Mucosa of rectum (tissue), 2 donors: ENCODE data around the gene IGF2R.

Experiments used
- H3K27ac ChIP-seq, 2 donors: one replicate each; pipeline ENCODE4 v1.7.0; 2013; ENCODE audit warnings: inconsistent platforms in 2 of 2, low read depth in 2 of 2, low read length in 2 of 2
- H3K27me3 ChIP-seq, 2 donors: one replicate each; pipeline ENCODE4 v1.7.0; 2013; ENCODE audit warnings: low read length in 2 of 2; ENCODE audit not compliant: control insufficient read depth in 2 of 2, insufficient read depth in 2 of 2
- H3K36me3 ChIP-seq, 2 donors: one replicate each; pipeline ENCODE4 v1.7.0; 2013; ENCODE audit warnings: low read length in 2 of 2; ENCODE audit not compliant: control insufficient read depth in 2 of 2, insufficient read depth in 2 of 2
- H3K4me1 ChIP-seq, 2 donors: one replicate each; pipeline ENCODE4 v1.7.0; 2013; ENCODE audit warnings: low read length in 2 of 2, mild to moderate bottlenecking in 1 of 2; ENCODE audit not compliant: control insufficient read depth in 2 of 2, insufficient read depth in 2 of 2
- H3K4me3 ChIP-seq, 2 donors: one replicate each; pipeline ENCODE4 v1.7.0; 2013; ENCODE audit warnings: low read length in 2 of 2
- H3K9ac ChIP-seq, 2 donors: one replicate each; pipeline ENCODE4 v1.7.0; 2013; ENCODE audit warnings: low read length in 2 of 2, low read depth in 1 of 2, mild to moderate bottlenecking in 1 of 2
- H3K9me3 ChIP-seq, 2 donors: one replicate each; pipeline ENCODE4 v1.7.0; 2013; ENCODE audit warnings: low read length in 2 of 2; ENCODE audit not compliant: control insufficient read depth in 2 of 2
- donor health status: healthy.
- donor health status: Normal muscosa, but diverticular disease.

Gene IGF2R

GRCh38 chr6:160069050-160069454 lies 100.2 kb downstream of the IGF2R start:
- H3K9me3 ChIP-seq = no peaks in the 10 kb centered on the region
- no peaks in the 10 kb centered on the region for H3K4me1 ChIP-seq
- peaks cover 74 to 81% of the 10 kb centered on the region in 2 donors for H3K36me3 ChIP-seq
- no peak overlapping the region for H3K27ac ChIP-seq
- no peaks in the 10 kb centered on the region for H3K27me3 ChIP-seq
- H3K9ac ChIP-seq = no peak overlapping the region
- no peak overlapping the region for H3K4me3 ChIP-seq

- Histone ChIP-seq H3K4me3 (no peak overlapping the region), H3K36me3 (peaks cover 76 to 78% of the 10 kb centered on the region in 2 donors), H3K4me1 (no peaks in the 10 kb centered on the region), H3K27me3 (no peaks in the 10 kb centered on the region), H3K9me3 (no peaks in the 10 kb centered on the region), H3K27ac (no peak overlapping the region), H3K9ac (no peak overlapping the region)
Observed at GRCh38 chr6:160069459-160069858, 100.6 kb downstream of the IGF2R start.

- Histone ChIP-seq H3K4me3 (no peak overlapping the region), H3K27ac (no peak overlapping the region), H3K36me3 (peaks cover 74 to 78% of the 10 kb centered on the region in 2 donors), H3K9ac (no peak overlapping the region), H3K4me1 (no peaks in the 10 kb centered on the region), H3K27me3 (no peaks in the 10 kb centered on the region), H3K9me3 (no peaks in the 10 kb centered on the region)
Observed at GRCh38 chr6:160070427-160070826, 101.5 kb downstream of the IGF2R start.

DNA sequence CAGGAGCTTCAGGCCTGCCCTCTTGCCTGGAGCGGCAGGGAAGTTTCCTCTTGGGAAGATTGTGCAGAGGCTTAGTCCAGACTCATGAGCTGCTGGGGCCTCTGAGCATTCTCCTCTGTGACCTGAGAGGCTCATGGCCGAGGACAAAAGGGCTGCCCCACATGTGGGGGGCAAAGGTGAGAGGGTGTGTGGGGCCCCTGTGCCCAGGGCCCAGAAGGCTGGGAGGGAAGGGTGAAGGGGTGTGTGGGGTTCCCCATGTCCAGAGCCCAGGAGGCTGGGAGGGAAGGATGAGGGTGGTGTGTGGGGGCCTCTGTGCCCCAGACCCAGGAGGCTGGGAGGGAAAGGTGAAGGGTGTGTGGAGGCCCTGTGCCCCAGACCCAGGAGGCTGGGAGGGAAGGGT lies 101.9 kb downstream of the IGF2R start:
- Histone ChIP-seq H3K27me3 (no peaks in the 10 kb centered on the region), H3K4me1 (no peaks in the 10 kb centered on the region), H3K36me3 (peaks cover 79 to 82% of the 10 kb centered on the region in 2 donors), H3K4me3 (no peak overlapping the region), H3K27ac (no peak overlapping the region), H3K9me3 (no peaks in the 10 kb centered on the region), H3K9ac (no peak overlapping the region)

DNA sequence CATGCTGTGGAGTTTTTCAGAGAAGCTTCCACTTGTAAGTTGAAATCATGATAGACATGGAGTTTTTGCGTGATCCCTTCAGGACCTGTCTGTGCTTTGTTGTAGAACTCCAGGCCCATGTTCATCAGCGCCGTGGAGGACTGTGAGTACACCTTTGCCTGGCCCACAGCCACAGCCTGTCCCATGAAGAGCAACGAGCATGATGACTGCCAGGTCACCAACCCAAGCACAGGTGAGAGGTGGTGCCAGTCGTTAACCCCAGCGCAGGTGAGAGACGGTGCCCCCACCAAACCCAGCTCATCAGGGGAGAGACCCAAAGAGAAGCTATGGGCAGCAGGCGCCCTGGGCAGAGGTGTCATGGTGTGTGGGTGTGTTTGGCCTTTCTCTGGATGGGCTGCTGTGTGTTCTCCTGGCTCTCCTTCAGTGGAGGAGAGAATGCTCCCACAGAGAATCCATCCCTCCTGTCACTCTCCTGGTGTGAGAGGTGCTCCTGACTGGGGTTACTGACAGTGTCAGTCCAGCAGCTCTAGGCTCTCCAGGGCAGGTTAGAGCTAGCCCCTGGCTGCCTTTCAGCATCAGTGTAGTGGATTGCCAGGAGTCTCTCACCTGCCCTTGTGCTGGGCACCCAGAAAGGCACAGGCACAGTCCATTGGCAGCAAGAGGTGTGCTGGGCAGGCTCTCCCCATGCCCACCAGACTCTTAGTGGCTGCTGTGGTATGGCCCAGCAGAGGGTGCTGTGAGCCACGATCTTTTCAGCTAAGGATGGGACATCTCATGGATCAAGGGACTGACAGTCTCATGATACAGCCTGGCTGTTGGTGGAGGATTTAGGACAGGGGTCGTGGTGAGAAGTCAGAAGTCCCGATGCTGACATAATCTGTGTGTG lies 103.2 kb downstream of the IGF2R start:
- Histone ChIP-seq H3K36me3 (peaks cover 83 to 85% of the 10 kb centered on the region in 2 donors), H3K9ac (no peak overlapping the region), H3K27ac (no peak overlapping the region), H3K4me1 (no peaks in the 10 kb centered on the region), H3K9me3 (no peaks in the 10 kb centered on the region), H3K4me3 (no peak overlapping the region), H3K27me3 (no peaks in the 10 kb centered on the region)

DNA sequence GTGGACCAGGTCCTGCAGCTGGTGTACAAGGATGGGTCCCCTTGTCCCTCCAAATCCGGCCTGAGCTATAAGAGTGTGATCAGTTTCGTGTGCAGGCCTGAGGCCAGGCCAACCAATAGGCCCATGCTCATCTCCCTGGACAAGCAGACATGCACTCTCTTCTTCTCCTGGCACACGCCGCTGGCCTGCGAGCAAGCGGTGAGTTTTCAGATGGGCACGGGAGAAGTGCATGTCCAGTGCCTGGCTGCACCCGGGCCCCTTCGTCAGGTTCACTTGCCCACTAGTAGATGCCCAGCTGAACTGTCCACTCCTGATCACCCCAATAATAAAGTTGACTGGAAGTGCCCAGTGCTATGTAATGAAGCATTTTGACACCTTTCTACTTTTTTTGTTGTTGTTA lies 104.4 kb downstream of the IGF2R start:
- H3K9me3 ChIP-seq = no peaks in the 10 kb centered on the region
- no peak overlapping the region for H3K27ac ChIP-seq
- H3K27me3 ChIP-seq = no peaks in the 10 kb centered on the region
- H3K4me1 ChIP-seq = no peaks in the 10 kb centered on the region
- H3K4me3 ChIP-seq = no peak overlapping the region
- H3K36me3 ChIP-seq = peaks cover 87 to 88% of the 10 kb centered on the region in 2 donors
- no peak overlapping the region for H3K9ac ChIP-seq

GRCh38 chr6:160076009-160076408 lies 107.1 kb downstream of the IGF2R start:
- peaks cover 86 to 88% of the 10 kb centered on the region in 2 donors for H3K36me3 ChIP-seq
- H3K27me3 ChIP-seq = no peaks in the 10 kb centered on the region
- no peak overlapping the region for H3K9ac ChIP-seq

DNA sequence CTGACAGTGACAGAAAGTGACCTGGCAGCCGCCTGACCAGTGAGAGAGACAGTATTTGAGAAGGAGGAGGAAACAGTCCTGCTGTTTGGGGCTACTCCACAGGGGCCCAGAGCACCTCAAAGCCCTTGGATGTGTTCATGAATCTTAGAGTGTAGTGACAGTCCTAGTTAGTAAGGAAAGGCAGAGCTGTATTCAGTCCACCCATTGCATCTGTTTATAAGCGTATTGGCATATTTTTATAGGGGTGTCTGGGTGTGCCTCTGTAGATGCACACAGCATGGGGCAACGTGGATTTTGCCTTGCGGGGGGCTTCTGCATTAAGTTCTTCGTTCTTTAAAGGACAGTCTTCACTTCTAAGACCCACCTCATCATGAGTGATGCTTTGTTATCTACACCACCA lies 108.1 kb downstream of the IGF2R start:
- Histone ChIP-seq H3K4me1 (no peaks in the 10 kb centered on the region), H3K4me3 (no peak overlapping the region), H3K27me3 (no peaks in the 10 kb centered on the region), H3K9me3 (no peaks in the 10 kb centered on the region), H3K27ac (no peak overlapping the region), H3K36me3 (peaks cover 79 to 87% of the 10 kb centered on the region in 2 donors), H3K9ac (no peak overlapping the region)

More at GRCh38 chr6:160076009-160076408, 107.1 kb downstream of the IGF2R start:
- no peaks in the 10 kb centered on the region for H3K4me1 ChIP-seq
- H3K4me3 ChIP-seq = no peak overlapping the region
- no peak overlapping the region for H3K27ac ChIP-seq
- no peaks in the 10 kb centered on the region for H3K9me3 ChIP-seq

- H3K4me3 ChIP-seq = no peak overlapping the region
- no peaks in the 10 kb centered on the region for H3K9me3 ChIP-seq
- no peaks in the 10 kb centered on the region for H3K4me1 ChIP-seq
- H3K9ac ChIP-seq = no peak overlapping the region
- H3K27me3 ChIP-seq = no peaks in the 10 kb centered on the region
- H3K27ac ChIP-seq = no peak overlapping the region
- H3K36me3 ChIP-seq = peaks cover 74 to 83% of the 10 kb centered on the region in 2 donors
Observed at GRCh38 chr6:160077526-160077925, 108.6 kb downstream of the IGF2R start.

DNA sequence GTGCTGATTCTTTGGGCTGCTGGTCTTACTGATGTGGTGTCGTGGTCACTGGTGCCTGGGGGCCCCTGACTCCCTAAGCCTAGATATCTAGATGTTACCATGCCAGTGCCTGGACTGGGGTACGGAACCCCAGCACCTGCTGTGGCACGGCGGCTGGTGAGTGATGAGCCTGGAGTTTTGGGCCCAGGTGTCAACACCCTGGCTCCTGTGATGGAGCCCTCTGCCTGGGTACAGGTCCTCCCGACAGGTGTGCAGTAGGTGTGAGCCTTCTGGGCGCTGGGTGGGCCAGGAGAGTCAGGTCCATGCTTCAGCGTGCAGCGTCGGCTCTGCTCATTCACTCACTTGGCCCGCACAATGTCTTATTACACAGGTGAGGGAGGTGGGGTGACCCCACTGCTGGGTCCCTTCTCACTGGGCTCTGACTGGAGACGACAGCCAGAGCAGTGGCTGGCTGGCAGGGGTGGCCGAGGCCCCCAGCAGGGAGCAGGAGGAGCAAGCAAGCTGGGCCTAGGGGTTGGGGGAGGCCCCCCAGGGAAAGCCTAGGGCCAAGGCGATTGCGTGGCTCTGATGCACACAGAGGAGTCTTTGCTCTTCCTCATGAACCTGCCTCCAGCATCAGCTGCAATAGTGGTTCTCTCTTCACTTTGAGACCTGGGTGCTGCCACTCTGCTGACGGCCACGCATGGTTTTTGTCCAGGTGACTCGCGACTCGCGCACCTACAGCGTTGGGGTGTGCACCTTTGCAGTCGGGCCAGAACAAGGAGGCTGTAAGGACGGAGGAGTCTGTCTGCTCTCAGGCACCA lies 110.2 kb downstream of the IGF2R start:
- peaks cover 63 to 79% of the 10 kb centered on the region in 2 donors for H3K36me3 ChIP-seq
- H3K4me1 ChIP-seq = no peaks in the 10 kb centered on the region
- H3K4me3 ChIP-seq = no peak overlapping the region
- H3K27ac ChIP-seq = no peak overlapping the region
- H3K27me3 ChIP-seq = no peaks in the 10 kb centered on the region
- H3K9ac ChIP-seq = no peak overlapping the region
- H3K9me3 ChIP-seq = no peaks in the 10 kb centered on the region
